ENCODE results near the gene PLA2G2C. TPM values are rescaled to one million over a fixed set of nuclear protein-coding genes. Genes with fewer than 3 reads are reported as not detected.

PLA2G2C gene
- total RNA-seq, 1 experiment from 2014 or later = not detected

Other genes with a start within 250 kb of the PLA2G2C start
- not detected in 2 replicates for gene PLA2G2A, start 206.9 kb downstream of the PLA2G2C start, total RNA-seq (2014; rRNA removed; shearing (Covaris generic); ENCODE audit: low replicate concordance)
- gene PLA2G5, start 116.3 kb downstream of the PLA2G2C start, total RNA-seq (2014; rRNA removed; shearing (Covaris generic); ENCODE audit: low replicate concordance) = 2.4 TPM in 1 of 2 replicates, not detected in the other
- gene PLA2G2D, start 67.0 kb downstream of the PLA2G2C start, total RNA-seq (2014; rRNA removed; shearing (Covaris generic); ENCODE audit: low replicate concordance) = not detected in 2 replicates
- gene PLA2G2F, start 47.2 kb downstream of the PLA2G2C start, total RNA-seq (2014; rRNA removed; shearing (Covaris generic); ENCODE audit: low replicate concordance) = not detected in 2 replicates
- gene UBXN10, start 422 bp downstream of the PLA2G2C start, total RNA-seq (2014; rRNA removed; shearing (Covaris generic); ENCODE audit: low replicate concordance) = not detected in 2 replicates
- not detected in 2 replicates for gene VWA5B1, start 104.4 kb upstream of the PLA2G2C start, total RNA-seq (2014; rRNA removed; shearing (Covaris generic); ENCODE audit: low replicate concordance)

Data from MG63 (cell line).